PFSK-1 (cell line): ENCODE data around the gene KCNH4.

Source experiments
- FOXP2 ChIP-seq: optimal IDR thresholded peaks from 2 replicates; pipeline ENCODE3; 2011; ENCODE audit warnings: borderline replicate concordance, control low read depth, inconsistent platforms; ENCODE audit not compliant: insufficient read depth; ENCODE audit errors: extremely low read length, extremely low read depth
- POLR2AphosphoS5 ChIP-seq: IDR thresholded peaks from 2 replicates; pipeline ENCODE4 v1.6.1; 2012; ENCODE audit warnings: low read depth, mild to moderate bottlenecking, control low read depth, low read length, moderate library complexity
- SIN3A ChIP-seq: IDR thresholded peaks from 2 replicates; pipeline ENCODE4 v1.6.1; 2012; ENCODE audit warnings: mild to moderate bottlenecking, low read length, moderate library complexity, borderline replicate concordance; ENCODE audit not compliant: insufficient read depth
- TAF1 ChIP-seq: IDR thresholded peaks from 2 replicates; pipeline ENCODE4 v1.6.1; 2012; ENCODE audit warnings: low read length, control low read depth, borderline replicate concordance; ENCODE audit not compliant: insufficient read depth
- TF ChIP-seq, protein P1 (sequence below), 2 experiments: IDR thresholded peaks; 2 replicates each; pipeline versions ENCODE4 v1.6.1 to v1.8.0; 2011 to 2012; ENCODE audit warnings: low read depth in 2 of 2, low read length in 2 of 2, control low read depth in 1 of 2, inconsistent platforms in 1 of 2, mild to moderate bottlenecking in 1 of 2, moderate library complexity in 1 of 2; ENCODE audit not compliant: insufficient read depth in 1 of 2

DNA sequence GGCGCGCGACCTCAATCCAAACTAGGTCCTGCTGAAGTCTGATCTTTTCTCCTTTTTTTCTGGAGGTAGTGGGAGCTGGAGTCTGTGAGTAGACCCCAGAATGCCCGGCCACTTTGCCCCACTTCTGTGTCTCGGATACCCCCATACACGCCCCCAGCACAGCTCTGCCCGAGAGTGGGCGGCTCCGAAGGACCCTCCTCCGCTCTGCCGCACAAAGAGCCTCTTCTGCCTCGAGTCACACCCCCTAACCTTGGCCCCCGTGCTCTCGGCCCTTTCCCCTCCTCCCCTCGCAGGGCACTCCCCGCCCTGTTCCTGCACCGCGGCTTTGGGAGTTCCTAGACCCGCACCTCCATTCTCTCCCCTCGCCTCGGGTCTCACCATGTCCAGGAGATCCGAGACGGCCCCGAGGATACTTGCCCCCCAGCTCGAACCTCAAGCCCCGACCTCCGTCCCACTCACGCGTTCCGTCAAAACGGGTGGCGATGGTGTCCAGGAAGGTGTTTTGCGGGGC, 476 bp downstream of the KCNH4 start:
- TF ChIP-seq TAF1 (no peak), POLR2AphosphoS5 (no peak), SIN3A (no peak), FOXP2 (no peak)
- TF ChIP-seq, protein P1, sequence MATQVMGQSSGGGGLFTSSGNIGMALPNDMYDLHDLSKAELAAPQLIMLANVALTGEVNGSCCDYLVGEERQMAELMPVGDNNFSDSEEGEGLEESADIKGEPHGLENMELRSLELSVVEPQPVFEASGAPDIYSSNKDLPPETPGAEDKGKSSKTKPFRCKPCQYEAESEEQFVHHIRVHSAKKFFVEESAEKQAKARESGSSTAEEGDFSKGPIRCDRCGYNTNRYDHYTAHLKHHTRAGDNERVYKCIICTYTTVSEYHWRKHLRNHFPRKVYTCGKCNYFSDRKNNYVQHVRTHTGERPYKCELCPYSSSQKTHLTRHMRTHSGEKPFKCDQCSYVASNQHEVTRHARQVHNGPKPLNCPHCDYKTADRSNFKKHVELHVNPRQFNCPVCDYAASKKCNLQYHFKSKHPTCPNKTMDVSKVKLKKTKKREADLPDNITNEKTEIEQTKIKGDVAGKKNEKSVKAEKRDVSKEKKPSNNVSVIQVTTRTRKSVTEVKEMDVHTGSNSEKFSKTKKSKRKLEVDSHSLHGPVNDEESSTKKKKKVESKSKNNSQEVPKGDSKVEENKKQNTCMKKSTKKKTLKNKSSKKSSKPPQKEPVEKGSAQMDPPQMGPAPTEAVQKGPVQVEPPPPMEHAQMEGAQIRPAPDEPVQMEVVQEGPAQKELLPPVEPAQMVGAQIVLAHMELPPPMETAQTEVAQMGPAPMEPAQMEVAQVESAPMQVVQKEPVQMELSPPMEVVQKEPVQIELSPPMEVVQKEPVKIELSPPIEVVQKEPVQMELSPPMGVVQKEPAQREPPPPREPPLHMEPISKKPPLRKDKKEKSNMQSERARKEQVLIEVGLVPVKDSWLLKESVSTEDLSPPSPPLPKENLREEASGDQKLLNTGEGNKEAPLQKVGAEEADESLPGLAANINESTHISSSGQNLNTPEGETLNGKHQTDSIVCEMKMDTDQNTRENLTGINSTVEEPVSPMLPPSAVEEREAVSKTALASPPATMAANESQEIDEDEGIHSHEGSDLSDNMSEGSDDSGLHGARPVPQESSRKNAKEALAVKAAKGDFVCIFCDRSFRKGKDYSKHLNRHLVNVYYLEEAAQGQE (IDR thresholded peaks at IDR 0.05; ENCODE audit: insufficient read depth in 1 of 2, low read depth in 2 of 2, low read length in 2 of 2) = no peak
